ENCODE results near the gene DOCK1. TPM values are rescaled to one million over a fixed set of nuclear protein-coding genes. Genes with fewer than 3 reads are reported as not detected.

Gene DOCK1
- total RNA-seq, 3 donors from 2014 or later: 50.4 to 101 (median 69.2) TPM

GRCh38 chr10:127119936-127120335, 214.7 kb downstream of the DOCK1 start:
- no peaks in the 10 kb centered on the region for H3K27me3 ChIP-seq
- no peaks in the 10 kb centered on the region for H3K9me3 ChIP-seq
- no peak for DNase-seq (ENCODE audit: low spot score in 2 of 2)
- intact Hi-C loops (cut with DNase I; ENCODE audit: low total_unique reads): no loop called here
- H3K4me3 ChIP-seq: no peak overlapping the region
- no peak overlapping the region for H3K27ac ChIP-seq
- H3K36me3 ChIP-seq: no peaks in the 10 kb centered on the region
- H3K4me1 ChIP-seq: no peaks in the 10 kb centered on the region
- TF ChIP-seq POLR2AphosphoS5 (IDR thresholded peaks at IDR 0.05): no peak
- no peak for TF ChIP-seq POLR2A (IDR thresholded peaks at IDR 0.05)
- no peak for TF ChIP-seq CTCF (IDR thresholded peaks at IDR 0.05)

DNA sequence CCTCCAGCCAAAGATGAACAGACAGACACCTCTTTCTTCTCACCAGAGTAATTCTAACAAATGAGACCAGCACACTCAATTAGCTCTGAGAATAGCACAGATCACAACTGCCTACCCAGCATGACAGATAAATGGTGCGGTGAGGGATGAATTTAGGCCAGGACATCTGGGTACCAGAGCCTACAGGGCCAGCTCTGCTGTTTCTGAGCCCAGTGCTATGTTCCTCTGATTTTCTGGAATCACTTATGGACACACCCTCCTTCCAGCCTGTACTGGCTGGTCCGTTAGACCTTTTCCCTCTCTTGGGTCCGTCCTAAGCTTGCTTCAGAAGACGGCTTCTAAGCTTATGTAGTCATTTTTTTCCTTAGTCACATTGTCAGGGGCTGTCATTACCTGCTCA, 217.6 kb downstream of the DOCK1 start:
- no peak overlapping the region for H3K4me3 ChIP-seq
- no peaks in the 10 kb centered on the region for H3K27me3 ChIP-seq
- TF ChIP-seq POLR2A (IDR thresholded peaks at IDR 0.05) (no peak), CTCF (IDR thresholded peaks at IDR 0.05) (no peak), POLR2AphosphoS5 (IDR thresholded peaks at IDR 0.05) (no peak)
- no peaks in the 10 kb centered on the region for H3K4me1 ChIP-seq
- H3K27ac ChIP-seq: no peak overlapping the region
- intact Hi-C loops (cut with DNase I; ENCODE audit: low total_unique reads): no loop called here
- H3K9me3 ChIP-seq: no peaks in the 10 kb centered on the region
- H3K36me3 ChIP-seq: no peaks in the 10 kb centered on the region
- no peak for DNase-seq (ENCODE audit: low spot score in 2 of 2)

DNA sequence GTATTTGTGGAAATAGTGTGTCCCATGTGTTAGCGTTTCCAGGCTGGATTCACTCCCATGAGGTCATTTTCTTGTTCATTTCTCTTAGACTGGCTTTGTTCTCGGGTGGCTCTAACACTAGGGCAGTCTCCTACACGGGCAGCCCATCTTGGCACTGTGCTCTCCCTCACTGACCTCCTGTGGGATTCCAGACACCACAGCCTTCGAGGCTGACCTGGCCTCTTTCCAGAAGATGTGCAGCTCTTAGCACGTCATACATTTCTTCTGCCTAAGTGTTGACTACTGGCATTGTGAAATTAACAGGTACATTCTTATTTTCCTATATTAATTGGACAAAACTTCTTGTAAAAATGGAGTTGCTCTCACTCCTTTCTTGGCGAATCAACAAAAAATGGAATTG, 218.4 kb downstream of the DOCK1 start:
- H3K36me3 ChIP-seq: no peaks in the 10 kb centered on the region
- no peaks in the 10 kb centered on the region for H3K27me3 ChIP-seq
- no peak for DNase-seq (ENCODE audit: low spot score in 2 of 2)
- H3K9me3 ChIP-seq: no peaks in the 10 kb centered on the region
- H3K4me1 ChIP-seq: no peaks in the 10 kb centered on the region
- H3K4me3 ChIP-seq: no peak overlapping the region
- TF ChIP-seq POLR2AphosphoS5 (IDR thresholded peaks at IDR 0.05) (no peak), POLR2A (IDR thresholded peaks at IDR 0.05) (no peak), CTCF (IDR thresholded peaks at IDR 0.05) (no peak)
- H3K27ac ChIP-seq: no peak overlapping the region
- intact Hi-C loops (cut with DNase I; ENCODE audit: low total_unique reads): no loop called here

GRCh38 chr10:127125331-127125730, 220.1 kb downstream of the DOCK1 start:
- no peak overlapping the region for H3K27ac ChIP-seq
- DNase-seq (ENCODE audit: low spot score in 2 of 2): no peak
- H3K36me3 ChIP-seq: no peaks in the 10 kb centered on the region
- no peaks in the 10 kb centered on the region for H3K27me3 ChIP-seq
- intact Hi-C loops (cut with DNase I; ENCODE audit: low total_unique reads): no loop called here
- TF ChIP-seq POLR2AphosphoS5 (IDR thresholded peaks at IDR 0.05) (no peak), POLR2A (IDR thresholded peaks at IDR 0.05) (no peak), CTCF (IDR thresholded peaks at IDR 0.05) (no peak)
- H3K4me3 ChIP-seq: no peak overlapping the region
- no peaks in the 10 kb centered on the region for H3K4me1 ChIP-seq
- no peaks in the 10 kb centered on the region for H3K9me3 ChIP-seq

- Histone ChIP-seq H3K27me3 (no peaks in the 10 kb centered on the region), H3K9me3 (no peaks in the 10 kb centered on the region), H3K36me3 (no peaks in the 10 kb centered on the region), H3K27ac (no peak overlapping the region), H3K4me3 (no peak overlapping the region), H3K4me1 (no peaks in the 10 kb centered on the region)
- DNase-seq (ENCODE audit: low spot score in 2 of 2): no peak
- intact Hi-C loops (cut with DNase I; ENCODE audit: low total_unique reads): no loop called here
- no peak for TF ChIP-seq POLR2A (IDR thresholded peaks at IDR 0.05)
- TF ChIP-seq CTCF (IDR thresholded peaks at IDR 0.05): no peak
- TF ChIP-seq POLR2AphosphoS5 (IDR thresholded peaks at IDR 0.05): no peak
Observed at GRCh38 chr10:127127822-127128221, 222.6 kb downstream of the DOCK1 start.

Measured in breast epithelium (tissue), 4 donors.